Progenitor cell of endocrine pancreas (in vitro differentiated cells): ENCODE data around the gene SIAH2. TPM values are rescaled to one million over a fixed set of nuclear protein-coding genes. Genes with fewer than 3 reads are reported as not detected.

Source experiments
- DNase-seq: peaks from one replicate; pipeline ENCODE4 v3.0.0; 2021; ENCODE audit warnings: low spot score; ENCODE audit not compliant: unreplicated experiment
- H3K27ac Mint-ChIP-seq: 2 replicates; pipeline ENCODE4 v1.8.0; 2021; ENCODE audit warnings: mild to moderate bottlenecking, moderate library complexity, mixed read lengths
- H3K27me3 Mint-ChIP-seq: 2 replicates; pipeline ENCODE4 v1.8.0; 2021; ENCODE audit warnings: mixed read lengths
- H3K36me3 Mint-ChIP-seq: 2 replicates; pipeline ENCODE4 v1.8.0; 2022; ENCODE audit warnings: mixed read lengths; ENCODE audit not compliant: insufficient read depth
- H3K4me1 Mint-ChIP-seq: 2 replicates; pipeline ENCODE4 v1.8.0; 2021; ENCODE audit warnings: low read depth, mixed read lengths
- H3K4me3 Mint-ChIP-seq: 2 replicates; pipeline ENCODE4 v1.8.0; 2021; ENCODE audit warnings: low read depth, mild to moderate bottlenecking, moderate library complexity, mixed read lengths
- H3K9me3 Mint-ChIP-seq: 2 replicates; pipeline ENCODE4 v1.8.0; 2021; ENCODE audit warnings: low read depth, mixed read lengths
- CTCF ChIP-seq: fragments of 200-600 bp; sonication (generic); IDR thresholded peaks from one replicate; pipeline ENCODE4 v1.5.0; 2021; ENCODE audit warnings: antibody characterized with exemption, mild to moderate bottlenecking; ENCODE audit not compliant: unreplicated experiment
- total RNA-seq: library from RNA; stranded (reverse); gene quantifications from 2 replicates; pipeline ENCODE4 v1.2.1, GENCODE V29; 2021

Gene SIAH2
- total RNA-seq, 1 donor from 2014 or later: 17.9 TPM

GRCh38 chr3:150737874-150738679 is 24.9 kb downstream of the SIAH2 start:
- no peaks in the 10 kb centered on the region for H3K9me3 Mint-ChIP-seq
- no peak overlapping the region for H3K4me3 Mint-ChIP-seq
- DNase-seq: no peak
- no peak overlapping the region for H3K27ac Mint-ChIP-seq
- TF ChIP-seq CTCF: no peak
- peaks cover 6% of the 10 kb centered on the region for H3K36me3 Mint-ChIP-seq
- H3K4me1 Mint-ChIP-seq: no peaks in the 10 kb centered on the region
- no peaks in the 10 kb centered on the region for H3K27me3 Mint-ChIP-seq

- Mint-ChIP-seq H3K4me1 (no peaks in the 10 kb centered on the region), H3K36me3 (peaks cover 2% of the 10 kb centered on the region), H3K4me3 (no peak overlapping the region), H3K27me3 (no peaks in the 10 kb centered on the region), H3K27ac (no peak overlapping the region), H3K9me3 (no peaks in the 10 kb centered on the region)
- TF ChIP-seq CTCF: no peak
- DNase-seq: no peak
These were observed 25.8 kb downstream of the SIAH2 start for GRCh38 chr3:150736903-150737832.

GRCh38 chr3:150736316-150736719 is 26.7 kb downstream of the SIAH2 start:
- no peak for DNase-seq

GRCh38 chr3:150734795-150735119 is 28.2 kb downstream of the SIAH2 start:
- no peak for TF ChIP-seq CTCF
- no peaks in the 10 kb centered on the region for H3K27me3 Mint-ChIP-seq
- no peak overlapping the region for H3K27ac Mint-ChIP-seq
- no peaks in the 10 kb centered on the region for H3K9me3 Mint-ChIP-seq
- H3K4me3 Mint-ChIP-seq: no peak overlapping the region
- no peaks in the 10 kb centered on the region for H3K36me3 Mint-ChIP-seq
- H3K4me1 Mint-ChIP-seq: no peaks in the 10 kb centered on the region
- no peak for DNase-seq

More at GRCh38 chr3:150736316-150736719, 26.7 kb downstream of the SIAH2 start:
- no peaks in the 10 kb centered on the region for H3K4me1 Mint-ChIP-seq
- no peaks in the 10 kb centered on the region for H3K36me3 Mint-ChIP-seq
- H3K27me3 Mint-ChIP-seq: no peaks in the 10 kb centered on the region
- no peak overlapping the region for H3K27ac Mint-ChIP-seq
- no peaks in the 10 kb centered on the region for H3K9me3 Mint-ChIP-seq
- TF ChIP-seq CTCF: no peak
- H3K4me3 Mint-ChIP-seq: no peak overlapping the region
